AG09309 (cell line): ENCODE measurements around the gene SPN.
A peak's percentile ranks its signal among the peaks of the same experiment; 100 is the strongest.

ENCODE experiments used
- DNase-seq: peaks from one replicate; pipeline ENCODE4 v3.0.0-alpha.2; 2010; ENCODE audit warnings: low read depth
- H3K4me3 ChIP-seq: 2 replicates; pipeline ENCODE4 v1.5.1; 2011; ENCODE audit warnings: mild to moderate bottlenecking, low read depth, low read length, moderate library complexity; ENCODE audit not compliant: control insufficient read depth
- TF ChIP-seq, protein P1 (sequence below): IDR thresholded peaks from 2 replicates; pipeline ENCODE4 v1.5.1; 2011; ENCODE audit warnings: mild to moderate bottlenecking, low read depth, low read length, inconsistent platforms; ENCODE audit not compliant: insufficient read depth, control insufficient read depth; ENCODE audit errors: missing control alignments

Gene SPN

DNA sequence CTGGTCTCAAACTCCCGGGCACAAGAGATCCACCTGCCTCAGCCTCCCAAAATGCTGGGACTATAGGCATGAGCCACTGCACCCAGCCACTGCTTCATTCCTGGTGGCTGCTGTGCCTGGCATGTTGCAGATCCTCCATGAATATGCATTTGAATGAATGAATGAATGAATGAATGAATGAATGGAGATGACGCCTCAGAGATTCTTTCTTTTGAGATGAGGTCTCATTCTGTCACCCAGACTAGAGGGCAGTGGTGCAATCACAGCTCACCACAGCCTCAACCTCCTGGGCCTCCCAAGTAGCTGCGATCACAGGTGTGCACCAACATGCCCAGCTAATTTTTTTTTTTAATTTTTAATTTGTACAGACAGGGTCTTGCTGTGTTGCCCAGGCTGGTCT, 5.2 kb downstream of the SPN start:
- TF ChIP-seq, protein P1, sequence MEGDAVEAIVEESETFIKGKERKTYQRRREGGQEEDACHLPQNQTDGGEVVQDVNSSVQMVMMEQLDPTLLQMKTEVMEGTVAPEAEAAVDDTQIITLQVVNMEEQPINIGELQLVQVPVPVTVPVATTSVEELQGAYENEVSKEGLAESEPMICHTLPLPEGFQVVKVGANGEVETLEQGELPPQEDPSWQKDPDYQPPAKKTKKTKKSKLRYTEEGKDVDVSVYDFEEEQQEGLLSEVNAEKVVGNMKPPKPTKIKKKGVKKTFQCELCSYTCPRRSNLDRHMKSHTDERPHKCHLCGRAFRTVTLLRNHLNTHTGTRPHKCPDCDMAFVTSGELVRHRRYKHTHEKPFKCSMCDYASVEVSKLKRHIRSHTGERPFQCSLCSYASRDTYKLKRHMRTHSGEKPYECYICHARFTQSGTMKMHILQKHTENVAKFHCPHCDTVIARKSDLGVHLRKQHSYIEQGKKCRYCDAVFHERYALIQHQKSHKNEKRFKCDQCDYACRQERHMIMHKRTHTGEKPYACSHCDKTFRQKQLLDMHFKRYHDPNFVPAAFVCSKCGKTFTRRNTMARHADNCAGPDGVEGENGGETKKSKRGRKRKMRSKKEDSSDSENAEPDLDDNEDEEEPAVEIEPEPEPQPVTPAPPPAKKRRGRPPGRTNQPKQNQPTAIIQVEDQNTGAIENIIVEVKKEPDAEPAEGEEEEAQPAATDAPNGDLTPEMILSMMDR: no peak
- no peak overlapping the region for H3K4me3 ChIP-seq
- DNase-seq: no peak

DNA sequence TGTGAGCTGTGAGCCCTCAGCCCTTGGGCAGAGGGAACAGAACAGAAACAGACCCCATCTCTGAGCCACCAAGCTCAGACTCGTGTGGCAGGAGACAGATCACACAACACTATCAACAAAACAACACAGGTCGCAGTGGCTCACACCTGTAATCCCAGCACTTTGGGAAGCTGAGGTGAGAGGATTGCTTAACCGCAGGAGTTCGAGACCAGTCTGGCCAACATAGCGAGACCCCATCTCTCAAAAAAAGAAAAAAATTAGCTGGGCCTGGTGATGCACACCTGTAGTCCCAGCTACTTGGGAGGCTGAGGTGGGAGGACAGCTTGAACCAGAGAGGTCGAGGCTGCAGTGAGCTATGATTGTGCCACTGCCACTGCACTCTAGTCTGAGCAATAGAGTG, 10.5 kb downstream of the SPN start:
- no peak overlapping the region for H3K4me3 ChIP-seq
- TF ChIP-seq, protein P1: no peak

DNA sequence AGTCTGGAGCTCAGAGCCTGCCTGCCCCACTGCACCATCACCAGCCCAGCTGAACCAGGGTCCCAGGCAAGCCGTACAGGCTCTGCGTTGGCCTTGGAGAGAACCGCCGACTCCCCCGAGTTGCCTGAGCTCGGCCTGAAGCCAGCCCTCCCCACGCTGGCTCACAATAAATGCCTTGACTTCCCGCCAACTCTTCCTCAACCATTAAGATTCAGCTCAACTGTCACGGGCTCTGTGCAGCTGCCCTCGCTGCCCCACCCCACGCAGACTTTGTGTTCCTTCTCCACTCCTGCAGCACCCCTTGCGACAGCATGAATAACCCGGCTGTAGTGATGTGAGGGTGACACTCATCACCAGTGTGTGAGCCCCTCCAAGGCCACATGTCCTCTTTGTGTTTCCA, 11.1 kb downstream of the SPN start:
- no peak for DNase-seq
- no peak overlapping the region for H3K4me3 ChIP-seq
- TF ChIP-seq, protein P1: no peak

More for the DNA sequence above, 10.5 kb downstream of the SPN start:
- DNase-seq: no peak

DNA sequence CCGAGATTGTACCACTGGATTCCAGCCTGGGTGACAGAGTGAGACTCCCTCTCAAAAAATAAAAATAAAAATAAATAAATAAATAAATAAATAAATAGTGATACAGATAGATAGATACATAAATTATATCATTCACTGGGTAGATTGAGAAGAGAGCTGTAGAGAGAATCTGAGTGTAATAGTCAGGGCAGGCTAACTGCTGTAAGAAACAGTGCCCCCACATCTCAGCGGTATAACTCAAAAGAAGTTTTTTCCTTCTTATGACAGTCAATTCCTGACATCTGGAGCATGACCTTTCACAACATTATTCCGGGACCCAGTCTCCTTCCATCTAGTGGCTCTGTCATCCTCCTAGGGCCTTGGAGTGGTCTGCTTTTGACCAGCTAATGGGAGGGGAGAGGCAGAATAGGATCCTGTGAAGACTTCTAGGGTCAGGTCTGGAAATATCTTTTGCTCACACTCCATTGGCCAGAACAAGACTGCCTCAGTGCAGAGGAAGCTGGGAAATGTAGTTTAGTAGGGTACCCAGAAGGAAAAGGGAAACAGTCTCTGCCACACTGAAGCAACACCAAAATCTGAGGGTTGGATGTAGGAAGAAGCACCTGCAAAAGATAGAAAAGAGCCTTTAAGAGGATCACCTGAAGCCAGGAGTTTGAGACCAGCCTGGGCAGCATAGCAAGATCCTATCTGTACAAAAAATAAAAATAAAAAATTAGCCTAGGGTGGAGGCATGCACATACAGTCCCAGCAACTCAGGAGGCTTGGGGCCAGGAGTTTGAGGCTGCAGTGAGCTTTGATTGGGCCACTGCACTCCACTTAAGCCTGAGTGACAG, 13.0 kb downstream of the SPN start:
- DNase-seq: no peak
- TF ChIP-seq, protein P1: no peak

DNA sequence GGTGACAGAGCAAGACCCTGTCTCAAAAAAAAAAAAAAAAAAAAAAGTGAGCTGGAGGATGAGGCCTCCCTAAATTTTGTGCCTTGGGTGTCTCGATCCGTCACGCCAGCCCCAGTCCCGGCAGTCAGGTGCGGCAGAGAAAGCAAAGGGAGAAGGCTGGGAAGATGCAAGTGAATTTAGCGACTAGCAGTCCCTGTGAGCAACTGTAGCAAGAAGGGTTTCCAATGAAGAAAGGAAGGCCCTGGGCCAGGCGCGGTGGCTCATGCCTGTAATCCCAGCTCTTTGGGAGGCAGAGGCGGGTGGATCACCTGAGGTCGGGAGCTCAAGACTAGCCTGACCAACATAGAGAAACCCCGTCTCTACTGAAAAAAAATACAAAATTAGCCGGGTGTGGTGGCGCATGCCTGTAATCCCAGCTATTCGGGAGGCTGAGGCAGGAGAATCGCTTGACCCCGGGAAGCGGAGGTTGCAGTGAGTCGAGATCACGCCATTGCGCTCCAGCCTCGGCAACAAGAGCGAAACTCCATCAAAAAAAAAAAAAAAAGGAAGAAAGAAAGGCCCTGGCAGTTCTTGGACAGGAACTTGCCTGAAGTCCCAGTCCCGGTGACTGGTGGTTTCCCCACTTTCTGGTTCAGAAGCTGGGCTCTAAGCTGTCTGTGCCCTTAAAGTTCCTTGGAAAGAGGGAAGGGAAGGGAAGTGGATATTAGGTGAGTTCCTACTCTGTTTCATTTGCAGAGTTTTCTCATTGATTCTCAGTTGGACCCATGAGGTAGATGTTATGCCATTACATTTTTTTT, 14.1 kb downstream of the SPN start:
- H3K4me3 ChIP-seq: no peak overlapping the region
- no peak for DNase-seq
- TF ChIP-seq, protein P1: no peak

More for the DNA sequence above, 13.0 kb downstream of the SPN start:
- no peak overlapping the region for H3K4me3 ChIP-seq

DNA sequence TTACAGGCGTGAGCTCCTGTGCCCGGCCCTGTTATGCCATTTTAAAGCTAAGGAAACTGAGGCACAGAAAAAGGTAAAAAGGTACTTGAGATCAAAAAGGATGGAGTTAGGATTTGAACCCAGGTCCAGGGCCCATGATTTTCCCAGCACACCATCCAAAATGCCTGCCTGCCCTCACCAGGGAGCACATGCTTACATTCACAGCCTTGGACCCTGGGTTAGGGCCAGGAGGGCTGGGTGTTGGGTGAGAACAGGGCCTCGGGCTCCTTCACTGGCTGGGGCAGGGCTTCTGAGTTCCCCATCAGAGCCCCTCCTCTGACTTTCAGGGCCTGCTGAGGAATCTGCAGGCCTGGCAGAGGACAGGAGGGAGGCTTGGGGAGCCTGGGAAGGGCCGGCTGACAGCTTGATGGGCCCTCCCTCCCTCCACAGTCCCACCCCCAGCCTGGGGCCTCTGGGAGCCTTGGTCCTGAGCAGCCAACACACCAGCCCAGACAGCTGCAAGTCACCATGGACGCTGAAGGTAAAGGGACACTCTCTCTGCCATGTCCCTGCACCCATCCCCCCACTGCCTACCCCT, 15.7 kb downstream of the SPN start, which contains the start of gene QPRT:
TSS of gene QPRT (plus strand) at position 490 of the 577 bp plus-strand sequence. CDS start at position 508, 18 bp downstream.
- DNase-seq: no peak
- TF ChIP-seq, protein P1: no peak
- peak within 1 kb of the TSS; percentile 1; the same call in 1 of the 2 replicates for H3K4me3 ChIP-seq
